GM06990 (cell line): ENCODE measurements around the gene AFAP1.
"Not testable (repeated sequence)": the region's sequence is repeated elsewhere in the genome, so short reads cannot be mapped to it uniquely, and the experiment has no call there.

Source experiments
- DNase-seq: peaks from one replicate; pipeline ENCODE4 v3.0.0-alpha.2; 2011; ENCODE audit not compliant: insufficient read length; ENCODE audit errors: extremely low read depth
- H3K27me3 ChIP-seq: replicated peaks from 2 replicates; pipeline ENCODE4 v1.6.0; 2011; ENCODE audit warnings: low read length; ENCODE audit not compliant: control insufficient read depth, insufficient read depth
- H3K36me3 ChIP-seq: 2 replicates; pipeline ENCODE4 v1.5.1; 2011; ENCODE audit warnings: low read length; ENCODE audit not compliant: control insufficient read depth, insufficient read depth
- H3K4me3 ChIP-seq: replicated peaks from 2 replicates; pipeline ENCODE4 v1.5.1; 2011; ENCODE audit warnings: low read depth, mild to moderate bottlenecking, control low read depth, low read length
- CTCF ChIP-seq: IDR thresholded peaks from 2 replicates; pipeline ENCODE4 v1.5.1; 2011; ENCODE audit warnings: low read length, control low read depth, mild to moderate bottlenecking, inconsistent platforms; ENCODE audit not compliant: insufficient read depth, poor library complexity, severe bottlenecking

The AFAP1 gene

GRCh38 chr4:7947927-7948326, 8.3 kb upstream of the AFAP1 start:
- H3K36me3 ChIP-seq, result no peaks in the 10 kb centered on the region
- no peak for TF ChIP-seq CTCF
- no peak overlapping the region for H3K4me3 ChIP-seq
- peaks cover 1% of the 10 kb centered on the region; the same call in 1 of the 2 replicates for H3K27me3 ChIP-seq
- DNase-seq, result no peak

GRCh38 chr4:7945709-7946380, 6.2 kb upstream of the AFAP1 start:
- TF ChIP-seq CTCF, result no peak
- DNase-seq, result no peak
- H3K27me3 ChIP-seq, result peaks cover 1% of the 10 kb centered on the region; the same call in 1 of the 2 replicates
- no peak overlapping the region for H3K4me3 ChIP-seq
- no peaks in the 10 kb centered on the region for H3K36me3 ChIP-seq

DNA sequence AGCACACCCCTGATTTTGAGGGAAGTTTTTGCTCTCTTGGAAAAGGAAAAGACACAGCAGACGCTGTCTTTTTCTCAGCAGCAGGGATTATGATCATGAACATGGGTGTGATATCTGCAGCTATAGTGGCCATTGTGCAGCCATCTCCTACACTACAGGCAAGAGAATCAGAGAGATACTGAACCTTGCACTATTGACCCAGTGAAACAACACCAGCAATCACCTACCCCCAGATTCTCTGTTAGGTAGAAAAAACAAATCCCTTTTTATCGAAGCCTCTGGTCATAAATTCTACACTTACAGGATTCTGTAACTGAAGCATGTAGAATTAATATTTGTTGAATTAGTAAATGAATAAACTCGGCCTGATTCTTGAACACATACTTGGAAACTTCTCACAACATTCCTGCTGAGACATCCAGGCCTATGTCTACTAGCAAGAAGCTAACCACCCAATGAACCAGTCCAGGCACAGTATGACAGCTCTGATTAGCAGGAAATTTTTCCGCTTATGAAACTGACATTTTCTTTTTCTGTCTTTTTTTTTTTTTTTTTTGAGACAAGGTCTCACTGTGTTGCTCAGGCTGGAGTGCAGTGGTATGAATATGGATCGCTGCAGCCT, 5.0 kb upstream of the AFAP1 start:
- Histone ChIP-seq H3K36me3 (no peaks in the 10 kb centered on the region), H3K4me3 (no peak overlapping the region), H3K27me3 (peaks cover 1% of the 10 kb centered on the region; the same call in 1 of the 2 replicates)
- TF ChIP-seq CTCF, result no peak
- DNase-seq, result no peak

DNA sequence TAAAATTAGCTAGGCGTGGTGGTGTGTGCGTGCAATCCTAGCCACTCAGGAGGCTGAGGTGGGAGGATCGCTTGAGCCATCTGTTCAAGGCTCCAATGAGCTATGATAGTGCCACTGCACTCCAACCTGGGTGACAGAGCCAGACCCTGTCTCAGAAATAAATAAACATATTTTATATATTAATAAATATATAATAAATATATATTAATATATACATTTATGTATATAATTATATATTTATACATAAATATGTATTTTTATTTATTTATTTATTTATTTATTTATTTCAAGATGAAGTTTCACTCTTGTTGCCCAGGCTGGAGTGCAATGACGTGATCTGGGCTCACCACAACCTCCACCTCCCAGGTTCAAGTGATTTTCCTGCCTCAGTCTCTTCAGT, 4.0 kb upstream of the AFAP1 start:
- H3K36me3 ChIP-seq, H3K4me3 ChIP-seq, H3K27me3 ChIP-seq, DNase-seq: not testable (repeated sequence)

DNA sequence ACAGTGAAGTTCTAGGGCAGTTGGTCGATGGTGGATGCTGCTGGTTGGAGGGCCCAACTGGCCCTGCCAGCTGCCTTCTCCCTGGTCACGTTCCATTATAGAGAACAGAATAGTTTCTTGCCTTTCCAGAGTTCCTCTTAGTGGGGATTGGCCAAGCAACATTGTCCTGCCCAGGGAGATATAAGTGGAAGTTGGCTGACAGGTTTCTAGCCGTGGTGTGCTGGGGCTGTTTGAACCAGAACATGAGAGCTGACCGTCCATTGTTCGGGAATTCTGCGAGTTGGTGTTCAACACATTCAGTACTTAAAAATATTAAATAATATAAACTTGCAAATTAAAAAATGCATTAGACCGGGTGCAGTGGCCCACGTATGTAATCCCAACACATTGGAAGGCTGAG, 3.5 kb upstream of the AFAP1 start:
- H3K36me3 ChIP-seq, result no peaks in the 10 kb centered on the region
- TF ChIP-seq CTCF, result no peak
- H3K4me3 ChIP-seq, result no peak overlapping the region
- DNase-seq, result no peak
- peaks cover 1% of the 10 kb centered on the region; the same call in 1 of the 2 replicates for H3K27me3 ChIP-seq

DNA sequence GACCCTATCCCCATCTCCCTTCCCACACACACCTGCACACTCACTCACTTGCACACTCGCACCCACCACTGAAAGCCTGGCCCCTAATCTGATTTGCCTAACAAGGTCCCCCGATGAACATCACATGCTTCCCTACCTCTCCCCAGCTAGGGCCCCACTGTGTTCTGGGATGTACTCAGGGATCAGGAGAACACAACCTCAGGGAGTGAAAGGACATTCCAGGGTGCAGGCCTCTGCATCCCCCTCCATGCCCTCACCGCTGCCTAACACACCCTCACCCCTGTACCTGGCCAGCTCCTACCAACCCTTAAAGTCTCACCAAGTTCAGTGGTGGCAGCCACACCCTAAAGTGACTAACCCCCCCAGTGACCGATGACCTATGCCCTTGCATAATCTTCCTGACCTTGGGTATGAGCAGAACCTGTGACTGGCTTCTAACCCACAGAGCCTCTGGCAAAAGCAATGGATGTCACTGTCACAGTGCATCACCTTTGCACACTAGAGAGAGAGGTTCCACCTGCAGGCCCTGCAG, 2.4 kb upstream of the AFAP1 start:
- Histone ChIP-seq H3K27me3 (peaks cover 1% of the 10 kb centered on the region; the same call in 1 of the 2 replicates), H3K4me3 (no peak overlapping the region), H3K36me3 (no peaks in the 10 kb centered on the region)
- DNase-seq, result no peak
- TF ChIP-seq CTCF, result no peak
